OCI-LY7 (cell line): ENCODE results near the gene AGAP3. TPM values are rescaled to one million over a fixed set of nuclear protein-coding genes. Genes with fewer than 3 reads are reported as not detected.
A peak's percentile ranks its signal among the peaks of the same experiment; 100 is the strongest.

Experiments used
- BruUV-seq: library from RNA; stranded (reverse); fragments of 400-500 nt; replicated peaks from 2 replicates; lab custom pipeline; 2021; lab: Mats Ljungman, UMichigan
- CTCF ChIA-PET: fragments of 300-600 bp; sonication (Branson Sonifier 250); formaldehyde crosslinking; loops from one replicate; lab custom pipeline; 2022; ENCODE audit warnings: antibody characterized with exemption; ENCODE audit not compliant: unreplicated experiment; lab: Charles Lee
- POLR2A ChIA-PET: fragments of 300-600 bp; sonication (Branson Sonifier 250); formaldehyde crosslinking; loops from one replicate; lab custom pipeline; 2022; ENCODE audit warnings: antibody characterized with exemption; lab: Charles Lee
- DNase-seq: peaks from one replicate; pipeline ENCODE4 v3.0.0-alpha.2; 2015; ENCODE audit warnings: low spot score
- H2AFZ ChIP-seq: fragments of 200-600 bp; sonication (generic), shearing (Covaris generic); 2 replicates; pipeline ENCODE4 v1.6.1; 2014; ENCODE audit warnings: mild to moderate bottlenecking, antibody characterized with exemption, low read length, moderate library complexity
- H3K27ac ChIP-seq: fragments of 200-600 bp; sonication (generic); 2 replicates; pipeline ENCODE4 v1.5.1; 2014; ENCODE audit warnings: mixed run types, low read depth, mild to moderate bottlenecking, moderate library complexity, low read length, inconsistent platforms; ENCODE audit not compliant: poor library complexity, severe bottlenecking
- H3K36me3 ChIP-seq: fragments of 200-600 bp; sonication (generic); 2 replicates; pipeline ENCODE4 v1.6.1; 2014; ENCODE audit warnings: mild to moderate bottlenecking, antibody characterized with exemption, low read length, moderate library complexity, mixed read lengths; ENCODE audit not compliant: insufficient read depth
- H3K4me1 ChIP-seq: fragments of 200-600 bp; sonication (generic); 2 replicates; pipeline ENCODE4 v1.5.1; 2014; ENCODE audit warnings: mild to moderate bottlenecking, low read length; ENCODE audit not compliant: insufficient read depth, poor library complexity, severe bottlenecking
- H3K4me2 ChIP-seq: fragments of 200-600 bp; sonication (generic); 2 replicates; pipeline ENCODE4 v1.6.1; 2014; ENCODE audit warnings: mild to moderate bottlenecking, low read length
- H3K4me3 ChIP-seq: fragments of 200-600 bp; sonication (generic); 2 replicates; pipeline ENCODE4 v1.5.1; 2014; ENCODE audit warnings: mild to moderate bottlenecking, low read depth, low read length; ENCODE audit not compliant: poor library complexity, severe bottlenecking
- H3K79me2 ChIP-seq: fragments of 200-600 bp; sonication (generic); 2 replicates; pipeline ENCODE4 v1.6.1; 2016; ENCODE audit warnings: low read depth, mild to moderate bottlenecking, low read length, moderate library complexity, mixed read lengths; ENCODE audit not compliant: insufficient read depth
- H3K9me2 ChIP-seq: fragments of 200-600 bp; sonication (generic); 2 replicates; pipeline ENCODE4 v1.6.1; 2016; ENCODE audit warnings: mild to moderate bottlenecking, low read length, mixed read lengths; ENCODE audit not compliant: insufficient read depth
- H3K9me3 ChIP-seq: fragments of 200-600 bp; sonication (generic); 2 replicates; pipeline ENCODE4 v1.6.1; 2014; ENCODE audit warnings: mild to moderate bottlenecking, mixed run types, low read length, mixed read lengths
- H4K20me1 ChIP-seq: fragments of 200-600 bp; sonication (generic); 2 replicates; pipeline ENCODE4 v1.6.1; 2014; ENCODE audit warnings: mild to moderate bottlenecking, antibody characterized with exemption, low read length, moderate library complexity, mixed read lengths; ENCODE audit not compliant: insufficient read depth
- EZH2phosphoT487 ChIP-seq: fragments of 200-600 bp; sonication (generic); IDR thresholded peaks from 2 replicates; pipeline ENCODE4 v1.6.1; 2018; ENCODE audit warnings: low read depth, borderline replicate concordance, mild to moderate bottlenecking, mixed run types, antibody characterized with exemption, low read length, moderate library complexity, mixed read lengths
- intact Hi-C: fragments of 100-400 bp; cut with micrococcal nuclease; formaldehyde crosslinking; loops from one replicate; pipeline ENCODE4 v1.10.0; 2022; ENCODE audit not compliant: unreplicated experiment
- total RNA-seq, 2 experiments: library from RNA; depleted of rRNA in 1 of 2; stranded (reverse); fragments of >200 nt in 1 of 2; shearing (Covaris generic) in 1 of 2; gene quantifications; 2 replicates each; pipeline ENCODE4 v1.2.3, GENCODE V29; 2014 to 2022
- TF ChIP-seq, protein P1 (sequence below): fragments of 200-600 bp; sonication (generic); conservative IDR thresholded peaks from 2 replicates; pipeline ENCODE4 v1.5.1; 2014; ENCODE audit warnings: mild to moderate bottlenecking, antibody characterized with exemption, low read length, moderate library complexity, mixed read lengths

Gene AGAP3
- total RNA-seq, 2 experiments from 2014 or later: 4.8 to 30.9 TPM

DNA sequence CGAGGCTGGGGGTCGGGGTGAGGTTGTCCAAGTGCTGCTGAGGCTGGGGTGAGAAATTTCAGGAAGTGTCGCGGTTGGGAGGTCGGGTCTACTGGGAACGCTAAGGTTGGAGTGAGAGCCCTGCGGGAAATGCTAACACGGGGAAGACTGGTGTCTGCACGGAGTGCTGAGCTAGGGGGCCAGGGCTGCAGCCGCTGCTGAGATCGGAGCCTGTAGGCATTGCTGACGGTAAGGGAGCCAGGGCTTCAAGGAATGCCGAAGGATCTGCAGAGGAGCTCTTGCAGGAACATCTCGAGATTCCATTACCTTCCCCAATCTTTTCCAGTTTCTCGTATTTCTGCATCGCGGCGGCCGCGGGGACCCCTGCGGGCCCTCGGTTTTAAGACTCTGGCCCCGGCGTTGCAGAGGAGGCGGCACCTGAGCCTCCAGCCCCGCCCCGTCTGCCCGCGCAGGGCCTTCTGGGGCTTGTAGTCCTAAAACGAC is 28.7 kb upstream of the AGAP3 start, which contains the start of gene CDK5:
Gene CDK5, minus strand, starts transcription at position 392 of the 483 bp plus-strand sequence. Its CDS starts 49 bp downstream, at position 343.
- H3K27ac ChIP-seq: peak within 1 kb of the TSS; percentile 70
- intact Hi-C loops: no loop called here
- H3K4me2 ChIP-seq: peak within 1 kb of the TSS; percentile 98
- H3K4me3 ChIP-seq: peak within 1 kb of the TSS; percentile 98
- POLR2A ChIA-PET: interaction anchor here (0.7 to 1.2 kb wide), 2 partner anchors 27 to 52 kb away, joined by 3 read pairs; no protein-coding TSS in a partner anchor
- H3K36me3 ChIP-seq: peaks cover 8% of the 10 kb centered on the region
- H4K20me1 ChIP-seq: no peaks in the 10 kb centered on the region
- H3K79me2 ChIP-seq: peaks cover 14% of the 10 kb centered on the region; the same call in 1 of the 2 replicates
- H3K4me1 ChIP-seq: peaks cover 40% of the 10 kb centered on the region
- no peaks in the 10 kb centered on the region for H3K9me3 ChIP-seq
- DNase-seq: no peak
- no peaks in the 10 kb centered on the region for H3K9me2 ChIP-seq
- CTCF ChIA-PET: interaction anchor here (0.6 to 1.1 kb wide), 2 partner anchors 28 to 1061 kb away, joined by 3 to 4 read pairs; no protein-coding TSS in a partner anchor
- BruUV-seq: no TSS peak
- H2AFZ ChIP-seq: peak within 1 kb of the TSS; percentile 87; the same call in 1 of the 2 replicates
- TF ChIP-seq, protein P1, sequence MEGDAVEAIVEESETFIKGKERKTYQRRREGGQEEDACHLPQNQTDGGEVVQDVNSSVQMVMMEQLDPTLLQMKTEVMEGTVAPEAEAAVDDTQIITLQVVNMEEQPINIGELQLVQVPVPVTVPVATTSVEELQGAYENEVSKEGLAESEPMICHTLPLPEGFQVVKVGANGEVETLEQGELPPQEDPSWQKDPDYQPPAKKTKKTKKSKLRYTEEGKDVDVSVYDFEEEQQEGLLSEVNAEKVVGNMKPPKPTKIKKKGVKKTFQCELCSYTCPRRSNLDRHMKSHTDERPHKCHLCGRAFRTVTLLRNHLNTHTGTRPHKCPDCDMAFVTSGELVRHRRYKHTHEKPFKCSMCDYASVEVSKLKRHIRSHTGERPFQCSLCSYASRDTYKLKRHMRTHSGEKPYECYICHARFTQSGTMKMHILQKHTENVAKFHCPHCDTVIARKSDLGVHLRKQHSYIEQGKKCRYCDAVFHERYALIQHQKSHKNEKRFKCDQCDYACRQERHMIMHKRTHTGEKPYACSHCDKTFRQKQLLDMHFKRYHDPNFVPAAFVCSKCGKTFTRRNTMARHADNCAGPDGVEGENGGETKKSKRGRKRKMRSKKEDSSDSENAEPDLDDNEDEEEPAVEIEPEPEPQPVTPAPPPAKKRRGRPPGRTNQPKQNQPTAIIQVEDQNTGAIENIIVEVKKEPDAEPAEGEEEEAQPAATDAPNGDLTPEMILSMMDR: no peak
- TF ChIP-seq EZH2phosphoT487: no peak

DNA sequence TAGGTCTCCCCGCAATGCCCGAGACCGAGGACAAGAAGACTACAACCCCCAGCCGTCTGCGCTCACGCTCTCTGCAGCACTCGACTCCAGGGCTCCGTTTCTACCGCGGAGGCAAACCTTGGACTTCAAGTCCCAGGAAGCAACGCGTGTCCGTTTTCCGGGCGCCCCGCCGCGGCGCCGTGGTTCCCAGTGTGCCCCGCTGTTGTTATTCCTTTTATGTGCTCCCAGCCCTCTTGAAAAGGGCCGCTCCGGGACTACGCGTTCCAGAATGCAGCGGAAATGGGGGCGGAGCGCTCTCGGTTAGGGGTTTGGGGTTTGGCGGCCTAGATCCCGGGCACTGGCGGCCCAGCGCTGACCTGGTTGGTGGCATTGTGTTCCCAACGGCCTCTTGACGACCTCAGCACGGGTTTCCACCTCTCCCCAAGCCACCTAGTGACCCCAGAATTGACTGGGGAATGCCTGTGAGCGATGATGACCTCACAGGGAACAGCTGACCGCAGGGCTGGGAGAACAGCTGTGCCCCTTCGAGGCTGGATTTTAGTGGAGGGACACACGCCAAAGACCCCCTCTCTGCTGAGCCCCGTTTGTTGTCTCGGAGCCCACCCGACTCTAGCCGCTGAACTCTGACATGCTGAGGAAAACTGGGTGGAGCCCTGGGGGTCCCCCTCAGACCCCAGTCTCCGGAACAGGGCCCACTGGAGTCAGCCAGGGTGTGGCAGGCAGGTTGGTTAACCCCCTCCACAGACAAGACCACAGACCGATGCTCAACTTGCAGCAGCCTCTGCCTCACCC is 28.1 kb upstream of the AGAP3 start:
- Histone ChIP-seq H3K9me2 (no peaks in the 10 kb centered on the region), H3K36me3 (peaks cover 8% of the 10 kb centered on the region), H3K4me2 (peak overlapping the region; percentile 98), H3K4me1 (peaks cover 37% of the 10 kb centered on the region), H2AFZ (peak overlapping the region; percentile 87; the same call in 1 of the 2 replicates), H3K79me2 (peaks cover 14% of the 10 kb centered on the region; the same call in 1 of the 2 replicates), H4K20me1 (no peaks in the 10 kb centered on the region), H3K4me3 (peak overlapping the region; percentile 98), H3K9me3 (no peaks in the 10 kb centered on the region), H3K27ac (peak overlapping the region; percentile 70)
- ChIA-PET CTCF (interaction anchor here (0.6 to 1.1 kb wide), 2 partner anchors 27 to 1060 kb away, joined by 3 to 4 read pairs; no protein-coding TSS in a partner anchor), POLR2A (interaction anchor here (0.7 to 1.3 kb wide), 5 partner anchors 8 to 51 kb away, joined by 3 read pairs; partner anchors contain the start of genes ABCB8 and TMUB1)
- intact Hi-C loops: loop anchor here (1.0 kb wide), 1 partner anchor 30 kb away; the partner anchor contains the start of gene ABCB8
- peak; percentile 99 for DNase-seq
- no TSS peak for BruUV-seq
- no peak for TF ChIP-seq EZH2phosphoT487
- TF ChIP-seq, protein P1: no peak
